Liver (tissue), 9 donors: ENCODE data around the gene CNIH2. TPM values are rescaled to one million over a fixed set of nuclear protein-coding genes. Genes with fewer than 3 reads are reported as not detected.

Experiments used
- DNase-seq: peaks from one replicate; pipeline ENCODE4 v3.0.0-alpha.2; 2017; ENCODE audit warnings: low spot score
- H3K27ac ChIP-seq, 2 donors: one replicate each; pipeline ENCODE4 v1.7.0; 2013; ENCODE audit warnings: inconsistent platforms in 2 of 2, low read length in 2 of 2, control low read depth in 1 of 2, low read depth in 1 of 2, mild to moderate bottlenecking in 1 of 2
- H3K27me3 ChIP-seq, 4 donors: one replicate each; pipeline versions ENCODE4 v1.6.1 to v1.7.0; 2013; ENCODE audit warnings: low read length in 3 of 4, inconsistent platforms in 1 of 4, mild to moderate bottlenecking in 1 of 4, moderate library complexity in 1 of 4; ENCODE audit not compliant: control insufficient read depth in 4 of 4, insufficient read depth in 4 of 4
- H3K36me3 ChIP-seq, 4 donors: one replicate each; pipeline versions ENCODE4 v1.6.1 to v1.7.0; 2013; ENCODE audit warnings: low read length in 3 of 4, mild to moderate bottlenecking in 3 of 4, low read depth in 1 of 4, moderate library complexity in 1 of 4; ENCODE audit not compliant: control insufficient read depth in 4 of 4, insufficient read depth in 3 of 4
- H3K4me1 ChIP-seq, 4 donors: one replicate each; pipeline versions ENCODE4 v1.6.1 to v1.7.0; 2013; ENCODE audit warnings: low read length in 3 of 4, mild to moderate bottlenecking in 3 of 4, moderate library complexity in 1 of 4; ENCODE audit not compliant: control insufficient read depth in 4 of 4, insufficient read depth in 4 of 4
- H3K4me3 ChIP-seq, 3 donors: one replicate each; pipeline versions ENCODE4 v1.6.1 to v1.7.0; 2013; ENCODE audit warnings: low read length in 3 of 3, control low read depth in 1 of 3, low read depth in 1 of 3, mild to moderate bottlenecking in 1 of 3
- H3K9ac ChIP-seq, 2 donors: one replicate each; pipeline ENCODE4 v1.7.0; 2013; ENCODE audit warnings: low read length in 2 of 2, mild to moderate bottlenecking in 2 of 2, moderate library complexity in 2 of 2, control low read depth in 1 of 2, low read depth in 1 of 2
- H3K9me3 ChIP-seq, 4 donors: one replicate each; pipeline versions ENCODE4 v1.6.1 to v1.7.0; 2013; ENCODE audit warnings: low read length in 3 of 4; ENCODE audit not compliant: control insufficient read depth in 4 of 4
- ATF3 ChIP-seq: IDR thresholded peaks from 2 replicates; pipeline ENCODE4 v1.6.1; 2016; ENCODE audit warnings: antibody characterized with exemption
- CTCF ChIP-seq: fragments of 150-350 bp; IDR thresholded peaks from 2 replicates; pipeline ENCODE4 v1.5.1; 2017; ENCODE audit warnings: improper control_type of control experiment, low read depth, low read length; ENCODE audit not compliant: missing input control
- GABPA ChIP-seq, 2 donors: IDR thresholded peaks in 1 of 2; conservative IDR thresholded peaks in 1 of 2; 2 replicates each; pipeline ENCODE4 v1.6.1; 2016; ENCODE audit warnings: antibody characterized with exemption in 2 of 2, mild to moderate bottlenecking in 1 of 2, moderate library complexity in 1 of 2
- HNF4A ChIP-seq, 2 donors: conservative IDR thresholded peaks; 2 replicates each; pipeline ENCODE4 v1.6.1; 2016; ENCODE audit warnings: antibody characterized with exemption in 2 of 2, mild to moderate bottlenecking in 2 of 2
- HNF4G ChIP-seq: IDR thresholded peaks from 2 replicates; pipeline ENCODE4 v1.6.1; 2016; ENCODE audit warnings: antibody characterized with exemption
- JUND ChIP-seq, 2 donors: IDR thresholded peaks; 2 replicates each; pipeline ENCODE4 v1.6.1; 2016; ENCODE audit warnings: antibody characterized with exemption in 2 of 2
- MAX ChIP-seq: IDR thresholded peaks from 2 replicates; pipeline ENCODE4 v1.6.1; 2016; ENCODE audit warnings: antibody characterized with exemption
- NR2F2 ChIP-seq: IDR thresholded peaks from 2 replicates; pipeline ENCODE4 v1.6.1; 2016; ENCODE audit warnings: antibody characterized with exemption
- RAD21 ChIP-seq, 2 donors: IDR thresholded peaks; 2 replicates each; pipeline ENCODE4 v1.6.1; 2016; ENCODE audit warnings: antibody characterized with exemption in 2 of 2, mild to moderate bottlenecking in 2 of 2
- TAF1 ChIP-seq: conservative IDR thresholded peaks from 2 replicates; pipeline ENCODE4 v1.6.1; 2016; ENCODE audit warnings: antibody characterized with exemption, mild to moderate bottlenecking
- YY1 ChIP-seq: IDR thresholded peaks from 2 replicates; pipeline ENCODE4 v1.6.1; 2016; ENCODE audit warnings: antibody characterized with exemption, mild to moderate bottlenecking
- ZBTB33 ChIP-seq: IDR thresholded peaks from 2 replicates; pipeline ENCODE4 v1.6.1; 2016; ENCODE audit warnings: antibody characterized with exemption
- WGBS: extraction: QIAGEN DNeasy Blood & Tissue Kit; methylation state at CpG from one replicate; pipeline ENCODE4 v1.1.7; 2013; 5-methylcytosine and 5-hydroxymethylcytosine counted together
- polyA plus RNA-seq, 2 donors: library from polyadenylated mRNA; stranded (reverse) in 1 of 2; unstranded in 1 of 2; fragments of 200-250 nt in 1 of 2; fragments of >200 nt in 1 of 2; fragmentation: Nextera tagmentation in 1 of 2; extraction: Ambion mirVana in 1 of 2; gene quantifications; one replicate each; pipeline versions ENCODE4 v1.2.1 to v1.2.3, GENCODE V29; 2013 to 2015
- total RNA-seq, 2 donors: library from RNA; depleted of rRNA; stranded (reverse); fragments of >200 nt; gene quantifications; one replicate each; pipeline ENCODE4 v1.2.3, GENCODE V29; 2014
- donor health status: healthy.
- donor health status: healthy.
- donor health status: healthy.
- donor health status: healthy.
- donor health status: healthy.

CNIH2 gene
- total and polyA plus RNA-seq, 4 donors: 0.07 TPM; not detected in 3

GRCh38 chr11:66268244-66268951 lies 9.6 kb upstream of the CNIH2 start, which contains the start of gene RAB1B (continued):
- TF ChIP-seq MAX: no peak
- TF ChIP-seq JUND (IDR thresholded peaks at IDR 0.05): no peak
- no peak for TF ChIP-seq RAD21 (IDR thresholded peaks at IDR 0.05)
- no peak for TF ChIP-seq ATF3
- no peak for TF ChIP-seq ZBTB33
- TF ChIP-seq NR2F2: no peak
- TF ChIP-seq GABPA (IDR thresholded peaks at IDR 0.05 in 1 of 2, conservative IDR thresholded peaks at IDR 0.05 in 1 of 2): peak in 1 of 2 donors; percentile 73
- TF ChIP-seq TAF1: no peak

GRCh38 chr11:66268952-66269905 lies 8.7 kb upstream of the CNIH2 start:
- H3K9ac ChIP-seq: peak overlapping the region; percentile 90 to 92
- peaks cover 4 to 28% (median 24%) of the 10 kb centered on the region in 4 donors for H3K36me3 ChIP-seq
- WGBS: 5% methylated on average over 32 of the region's 32 CpGs
- peak overlapping the region; percentile 82 to 94 (median 93) for H3K4me3 ChIP-seq
- peak; percentile 48 for DNase-seq
- no peaks in the 10 kb centered on the region for H3K9me3 ChIP-seq
- TF ChIP-seq GABPA (IDR thresholded peaks at IDR 0.05 in 1 of 2, conservative IDR thresholded peaks at IDR 0.05 in 1 of 2) (no peak), CTCF (no peak), MAX (no peak), HNF4A (conservative IDR thresholded peaks at IDR 0.05) (no peak), HNF4G (no peak), ZBTB33 (no peak), RAD21 (IDR thresholded peaks at IDR 0.05) (no peak), ATF3 (no peak), YY1 (no peak)
- no peaks in the 10 kb centered on the region for H3K27me3 ChIP-seq
- H3K27ac ChIP-seq: peak overlapping the region; percentile 91 to 92
- peaks cover 4 to 23% (median 17%) of the 10 kb centered on the region in 4 donors for H3K4me1 ChIP-seq
